GM18907 (cell line): ENCODE data around the gene GADD45B.
"Not testable (repeated sequence)": the region's sequence is repeated elsewhere in the genome, so short reads cannot be mapped to it uniquely, and the experiment has no call there.

Experiments
- ATAC-seq: cut with Tn5 transposase; IDR thresholded peaks from one replicate; pipeline ENCODE4 v1.9.1; 2021; ENCODE audit warnings: mild to moderate bottlenecking, moderate library complexity; ENCODE audit not compliant: unreplicated experiment

GADD45B gene

DNA sequence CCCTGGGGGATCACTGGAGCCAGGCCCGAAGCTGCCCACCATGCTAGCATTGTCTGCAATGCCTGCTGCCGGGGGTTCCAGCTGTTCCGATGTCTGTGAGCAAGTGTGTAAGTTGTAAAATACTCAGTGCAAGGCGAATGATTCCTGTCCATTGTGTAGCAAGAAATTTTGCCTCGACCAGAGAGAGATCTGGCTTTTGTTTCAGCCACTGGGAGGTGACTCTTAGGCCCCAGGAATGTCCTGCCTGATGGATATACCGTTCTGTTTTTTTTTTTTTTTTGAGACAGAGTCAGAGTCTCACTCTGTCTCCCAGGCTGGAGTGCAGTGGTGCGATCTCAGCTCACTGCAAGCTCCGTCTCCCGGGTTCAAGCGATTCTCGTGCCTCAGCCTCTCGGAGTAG is 7.3 kb upstream of the GADD45B start:
- ATAC-seq: no peak

DNA sequence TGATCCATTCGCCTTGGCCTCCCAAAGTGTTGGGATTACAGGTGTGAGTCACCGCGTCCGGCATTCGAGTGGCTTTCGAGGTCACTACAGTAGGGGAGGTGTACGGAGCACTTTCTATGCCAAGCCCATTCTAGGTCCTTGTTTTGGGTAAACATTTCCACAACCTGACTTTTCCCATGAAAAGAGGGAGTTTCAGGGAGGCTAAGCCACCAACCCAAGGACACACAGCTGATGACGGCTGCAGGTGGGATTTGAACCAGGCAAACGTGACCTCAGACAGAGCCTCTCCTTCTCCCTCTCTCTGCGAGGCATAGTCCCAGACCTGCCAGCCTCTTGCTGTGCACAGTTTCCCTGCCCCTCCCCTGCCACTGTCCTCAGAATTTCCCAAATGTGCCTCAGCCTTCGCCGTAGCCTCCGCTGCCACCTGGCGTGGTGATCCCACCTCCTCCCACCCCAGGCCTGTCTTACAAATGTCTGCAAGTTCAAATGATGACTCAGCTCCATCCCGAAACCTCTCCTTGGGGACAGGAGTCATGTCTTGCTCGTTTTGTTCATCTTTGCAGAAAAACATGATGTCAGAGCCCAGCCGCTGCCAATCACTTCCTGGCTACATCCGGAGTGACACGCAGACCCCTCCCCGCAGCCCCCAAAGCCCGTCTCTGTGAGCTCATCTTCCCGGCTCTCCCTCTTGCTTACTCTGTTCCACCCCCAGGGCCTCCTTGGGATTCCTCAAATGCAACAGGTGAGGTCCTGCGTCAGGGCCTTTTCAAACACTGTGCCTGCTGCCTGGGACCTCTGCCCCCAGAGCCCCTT is 6.6 kb upstream of the GADD45B start:
- ATAC-seq: no peak

DNA sequence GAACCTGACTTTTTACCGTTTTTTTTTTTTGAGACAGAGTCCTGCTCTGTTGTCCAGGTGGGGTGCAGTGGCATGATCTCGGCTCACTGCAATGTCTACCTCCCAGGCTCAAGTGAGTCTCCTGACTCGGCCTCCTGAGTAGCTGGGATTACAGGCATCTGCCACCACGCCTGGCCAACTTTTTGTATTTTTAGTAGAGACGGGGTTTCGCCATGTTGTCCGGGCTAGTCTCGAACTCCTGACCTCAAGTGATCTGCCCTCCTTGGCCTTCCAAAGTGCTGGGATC is 6.1 kb upstream of the GADD45B start:
- ATAC-seq: not testable (repeated sequence)

DNA sequence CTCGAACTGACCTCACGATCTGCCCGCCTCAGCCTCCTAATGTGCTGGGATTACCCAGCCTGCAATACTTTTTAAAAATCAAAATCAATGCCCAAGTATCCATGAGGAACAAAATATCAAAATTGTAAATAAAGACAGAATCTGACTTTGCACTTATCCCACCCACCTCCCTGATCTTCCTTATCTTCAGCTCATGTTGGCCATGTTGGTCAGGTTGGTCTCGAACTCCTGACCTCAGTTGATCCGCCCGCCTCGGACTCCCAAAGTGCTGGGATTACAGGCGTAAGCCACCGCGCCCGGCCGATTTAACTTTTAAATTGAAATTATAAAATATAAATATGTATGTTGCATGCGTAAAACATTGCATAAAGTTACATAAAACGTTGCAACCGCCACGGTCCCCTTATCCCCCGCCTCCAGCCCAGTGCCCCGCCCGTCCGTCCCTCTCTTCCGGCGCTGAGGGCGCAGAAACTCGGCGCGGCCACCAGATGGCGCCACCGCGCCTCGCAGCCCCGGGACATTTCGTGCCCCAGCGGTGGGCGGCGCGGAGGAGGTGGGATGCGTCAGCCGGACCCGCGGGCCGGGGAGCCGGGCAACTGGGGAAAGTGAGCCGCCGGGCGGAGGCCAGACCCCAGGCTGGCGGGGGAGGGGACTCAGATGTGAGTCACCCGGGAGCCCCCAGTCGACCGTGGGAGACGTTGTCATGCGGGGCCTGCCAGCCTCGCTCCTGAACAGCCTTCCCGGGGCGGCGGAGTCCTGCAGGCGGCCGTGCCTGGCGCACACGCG is 1.5 kb upstream of the GADD45B start:
- peak; percentile 34 for ATAC-seq

DNA sequence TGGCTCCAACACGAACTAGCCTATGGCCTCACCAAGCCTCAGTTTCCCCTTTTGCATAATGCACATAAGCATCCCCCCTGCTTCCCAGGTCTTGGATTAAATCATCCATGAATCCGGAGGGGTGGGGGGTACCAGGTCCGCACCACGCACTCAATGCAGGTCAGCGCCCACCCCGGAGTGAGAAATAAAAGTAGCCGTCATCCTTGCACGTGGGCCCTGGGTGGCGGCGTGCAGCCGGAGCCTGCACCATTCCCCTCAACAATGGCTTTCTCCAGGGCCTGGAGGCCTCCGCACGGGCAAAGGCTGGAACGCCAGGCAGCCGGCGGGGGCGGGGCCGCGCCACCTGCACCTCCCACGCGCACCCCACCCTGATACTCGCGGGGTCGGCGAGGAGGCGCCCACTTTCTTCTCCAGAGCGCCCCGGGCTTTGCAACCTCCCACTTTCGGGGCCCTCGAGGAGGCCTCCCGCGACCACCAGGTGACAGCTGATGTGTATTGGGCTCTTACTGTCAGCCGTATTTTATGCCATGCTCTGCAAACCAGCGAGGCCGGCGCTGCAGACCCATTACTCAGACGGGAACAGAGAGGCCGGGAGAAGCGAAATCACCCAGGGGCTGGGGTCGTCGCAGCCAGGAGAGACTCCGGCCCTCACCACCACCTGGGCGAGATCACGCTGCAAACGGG is 767 bp upstream of the GADD45B start:
- peak; percentile 10 for ATAC-seq

DNA sequence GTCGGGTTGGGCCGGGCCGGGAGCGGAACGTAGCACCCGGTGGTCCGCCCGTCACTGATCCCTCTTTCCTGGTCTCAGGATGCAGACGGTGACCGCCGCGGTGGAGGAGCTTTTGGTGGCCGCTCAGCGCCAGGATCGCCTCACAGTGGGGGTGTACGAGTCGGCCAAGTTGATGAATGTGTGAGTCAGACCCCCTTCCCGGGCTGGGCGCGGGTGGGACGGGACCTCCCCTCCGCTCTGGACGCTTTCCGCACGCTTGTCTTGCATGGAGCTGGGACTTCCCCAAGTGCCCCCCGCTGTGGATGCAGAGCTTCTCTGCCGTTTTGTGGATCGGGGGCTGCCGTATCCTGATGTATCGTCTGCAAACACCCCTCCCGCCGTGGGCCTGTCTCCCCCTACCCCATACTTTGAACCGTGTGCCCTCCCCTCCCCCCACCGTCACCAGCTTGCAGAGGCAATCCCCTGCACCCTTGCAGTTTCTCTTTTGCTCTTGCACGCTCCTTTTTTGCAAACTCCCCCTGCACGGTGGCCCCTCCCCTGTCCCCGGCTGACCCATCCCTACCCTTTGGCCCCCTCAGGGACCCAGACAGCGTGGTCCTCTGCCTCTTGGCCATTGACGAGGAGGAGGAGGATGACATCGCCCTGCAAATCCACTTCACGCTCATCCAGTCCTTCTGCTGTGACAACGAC is 669 bp downstream of the GADD45B start:
- ATAC-seq: peak; percentile 2

DNA sequence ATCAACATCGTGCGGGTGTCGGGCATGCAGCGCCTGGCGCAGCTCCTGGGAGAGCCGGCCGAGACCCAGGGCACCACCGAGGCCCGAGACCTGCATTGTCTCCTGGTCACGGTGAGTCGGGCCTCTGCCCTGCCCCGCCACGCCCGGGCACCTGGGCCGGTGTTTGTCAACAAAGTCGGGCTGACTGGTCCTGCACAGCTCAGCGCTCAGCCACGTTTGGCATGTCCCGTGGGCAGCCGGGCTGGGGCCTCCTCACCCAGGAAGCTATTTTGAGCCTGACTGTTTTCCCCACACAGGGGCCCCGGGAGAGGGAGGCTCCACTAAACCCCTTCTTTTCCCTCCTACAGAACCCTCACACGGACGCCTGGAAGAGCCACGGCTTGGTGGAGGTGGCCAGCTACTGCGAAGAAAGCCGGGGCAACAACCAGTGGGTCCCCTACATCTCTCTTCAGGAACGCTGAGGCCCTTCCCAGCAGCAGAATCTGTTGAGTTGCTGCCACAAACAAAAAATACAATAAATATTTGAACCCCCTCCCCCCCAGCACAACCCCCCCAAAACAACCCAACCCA is 1.3 kb downstream of the GADD45B start:
- no peak for ATAC-seq

DNA sequence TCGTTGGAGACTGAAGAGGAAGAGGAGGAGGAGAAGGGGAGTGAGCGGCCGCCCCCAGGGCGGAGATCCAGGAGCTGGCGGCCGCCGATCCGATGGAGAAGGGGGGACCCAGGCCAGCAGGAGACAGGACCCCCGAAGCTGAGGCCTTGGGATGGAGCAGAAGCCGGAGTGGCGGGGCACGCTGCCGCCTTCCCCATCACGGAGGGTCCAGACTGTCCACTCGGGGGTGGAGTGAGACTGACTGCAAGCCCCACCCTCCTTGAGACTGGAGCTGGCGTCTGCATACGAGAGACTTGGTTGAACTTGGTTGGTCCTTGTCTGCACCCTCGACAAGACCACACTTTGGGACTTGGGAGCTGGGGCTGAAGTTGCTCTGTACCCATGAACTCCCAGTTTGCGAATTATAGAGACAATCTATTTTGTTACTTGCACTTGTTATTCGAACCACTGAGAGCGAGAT is 1.8 kb downstream of the GADD45B start:
- no peak for ATAC-seq

DNA sequence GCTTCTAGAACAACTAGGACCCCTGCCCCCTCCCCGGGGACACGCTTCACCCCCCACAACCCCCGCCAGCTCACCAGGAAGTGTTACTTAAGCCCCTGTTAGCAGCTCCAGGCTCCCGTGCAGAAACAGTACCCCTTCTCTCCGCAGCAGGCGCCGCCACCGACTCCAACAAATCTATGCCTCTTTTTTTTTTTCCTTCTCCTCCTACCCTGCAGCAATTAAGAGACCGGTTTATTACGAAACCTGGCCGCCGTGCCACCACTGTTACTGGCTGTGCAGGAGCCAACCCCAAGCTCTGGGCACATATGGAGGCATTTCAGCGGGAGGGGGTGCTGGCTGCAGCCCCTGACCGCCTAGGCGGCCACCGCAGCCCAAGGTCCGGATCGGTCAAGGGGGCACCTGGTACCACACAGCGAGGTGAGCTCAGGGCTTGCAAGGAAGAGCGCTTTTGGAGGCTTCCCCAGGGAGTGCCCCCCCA is 2.4 kb downstream of the GADD45B start:
- ATAC-seq: no peak

DNA sequence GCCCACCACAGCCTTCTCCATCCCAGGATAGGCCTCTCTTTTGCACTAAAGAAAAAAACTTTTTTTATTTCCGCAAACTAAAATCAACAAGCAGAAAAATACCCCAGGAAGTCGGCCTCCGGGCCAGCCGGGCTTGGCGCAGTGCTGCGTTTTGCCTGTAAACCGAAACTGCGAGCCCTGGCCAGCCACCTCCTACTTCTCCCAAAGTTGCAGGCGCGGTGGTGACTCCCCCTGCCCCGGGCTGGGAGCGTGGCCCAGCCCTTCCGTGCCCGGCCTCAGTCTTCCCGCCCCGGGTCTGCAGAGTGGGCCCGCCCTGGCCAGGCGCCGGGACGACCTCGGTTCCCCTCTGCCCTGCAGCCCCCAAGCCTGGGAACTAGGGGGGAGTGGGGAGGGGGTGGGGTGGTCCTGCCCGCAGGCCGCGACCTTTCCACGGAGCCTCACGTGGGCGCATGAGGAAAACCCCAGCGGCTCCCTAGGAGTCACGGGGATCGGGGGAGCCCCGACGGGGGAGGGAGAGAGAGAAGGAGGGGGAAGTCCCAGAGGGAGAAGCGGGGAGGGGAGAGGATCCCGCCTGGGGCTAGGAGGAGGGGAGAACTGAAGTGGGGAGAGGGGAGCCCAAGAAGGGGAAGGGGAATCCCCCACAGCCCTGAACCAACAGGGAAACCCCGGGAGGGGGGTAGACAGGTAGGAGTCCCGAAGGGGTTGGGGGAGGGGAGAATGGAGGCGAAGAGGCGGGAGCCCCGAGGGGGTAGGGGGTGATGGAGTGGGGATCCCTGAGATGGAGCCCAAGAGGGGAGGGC is 3.0 kb downstream of the GADD45B start:
- ATAC-seq: no peak

DNA sequence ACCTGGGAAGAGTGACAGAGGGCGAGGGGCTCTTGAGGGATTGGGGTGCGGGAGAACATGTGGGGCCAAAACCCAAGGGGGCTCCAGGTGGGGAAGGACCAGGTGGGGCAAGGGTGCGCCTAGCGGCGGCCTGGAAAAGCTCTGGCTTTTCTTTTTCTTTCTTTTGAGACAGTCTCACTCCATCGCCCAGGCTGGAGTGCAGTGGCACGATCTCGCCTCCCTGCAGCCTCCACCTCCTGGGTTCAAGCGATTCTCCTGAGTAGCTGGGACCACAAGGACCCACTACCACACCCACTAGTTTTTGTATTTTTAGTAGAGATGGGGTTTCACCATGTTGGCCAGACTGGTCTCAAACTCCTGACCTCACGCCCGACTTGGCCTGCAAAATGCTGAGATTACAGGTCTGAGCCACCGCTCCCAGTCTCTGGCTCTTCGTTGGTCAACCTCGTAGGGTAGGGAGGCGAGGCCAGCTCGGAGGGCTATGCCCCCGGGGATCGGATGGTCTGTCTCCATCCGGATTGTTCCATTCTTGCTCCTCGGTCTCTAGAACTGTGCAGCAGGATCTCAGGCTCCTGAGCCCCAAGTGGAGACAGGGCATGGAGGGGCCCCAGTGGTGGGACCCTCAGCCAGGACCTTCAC is 3.7 kb downstream of the GADD45B start:
- no peak for ATAC-seq

DNA sequence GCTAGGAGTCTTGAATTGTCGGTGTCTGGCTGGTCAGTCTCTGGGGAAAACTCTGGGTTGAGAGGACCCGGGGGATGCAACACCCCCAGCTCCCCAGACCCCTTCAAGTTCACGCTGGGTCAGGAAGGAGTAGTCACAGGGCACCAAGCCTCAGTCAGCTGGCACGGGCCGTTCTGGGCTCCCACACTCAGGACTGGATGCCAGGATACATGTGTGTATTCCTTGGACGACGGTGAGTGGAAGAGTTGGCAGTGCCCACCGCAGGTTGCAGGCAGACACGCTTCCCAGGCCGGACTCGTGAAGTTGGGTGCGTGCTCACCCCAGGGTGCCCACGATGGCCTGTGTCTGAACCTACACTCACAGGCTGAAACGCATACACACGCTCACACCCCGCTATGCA is 5.5 kb downstream of the GADD45B start:
- ATAC-seq: no peak

DNA sequence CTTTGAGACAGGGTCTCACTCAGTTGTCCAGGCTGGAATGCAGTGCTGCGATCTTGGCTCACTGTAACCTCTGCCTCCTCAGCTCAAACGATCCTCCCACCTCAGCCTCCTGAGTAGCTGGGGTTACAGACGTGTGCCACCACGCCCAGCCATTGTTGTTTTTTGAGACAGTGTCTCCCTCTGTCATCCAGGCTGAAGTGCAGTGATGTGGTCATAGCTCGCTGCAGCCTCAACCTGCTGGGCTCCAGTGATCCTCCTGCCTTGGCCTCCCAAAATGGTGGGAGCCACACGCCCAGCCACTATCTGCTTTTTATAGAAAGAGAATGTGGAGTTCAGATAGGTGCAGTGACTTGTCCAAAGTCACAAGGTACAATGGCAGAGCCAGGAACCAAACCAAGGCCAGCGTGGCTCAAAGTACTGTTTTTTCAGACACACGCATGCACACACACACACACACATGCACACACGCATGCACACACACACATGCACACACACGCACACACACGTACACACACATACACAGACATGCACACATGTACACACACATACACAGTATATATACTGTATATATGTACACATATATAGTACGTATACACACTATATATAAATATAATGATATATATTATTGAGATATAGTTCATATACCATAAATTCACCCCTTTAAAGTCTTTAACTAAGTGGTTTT is 6.6 kb downstream of the GADD45B start:
- ATAC-seq: no peak

DNA sequence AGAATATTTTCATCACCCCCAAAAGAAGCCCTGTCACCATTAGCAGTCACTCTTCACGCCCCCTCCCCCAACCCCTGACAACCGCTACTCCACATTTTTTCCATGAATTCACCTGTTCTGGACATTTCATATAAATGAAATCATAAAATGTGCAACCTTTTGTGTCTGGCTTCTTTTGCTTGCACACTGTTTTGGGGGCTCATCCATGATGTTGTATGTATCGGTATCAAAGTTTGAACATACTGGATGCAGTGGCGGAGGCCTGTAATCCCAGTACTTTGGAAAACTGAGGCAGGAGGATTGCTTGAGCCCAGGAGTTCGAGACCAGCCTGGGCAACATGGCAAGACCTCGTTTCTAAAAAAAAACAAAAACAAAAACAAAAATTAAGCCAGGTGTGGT is 7.2 kb downstream of the GADD45B start:
- no peak for ATAC-seq

DNA sequence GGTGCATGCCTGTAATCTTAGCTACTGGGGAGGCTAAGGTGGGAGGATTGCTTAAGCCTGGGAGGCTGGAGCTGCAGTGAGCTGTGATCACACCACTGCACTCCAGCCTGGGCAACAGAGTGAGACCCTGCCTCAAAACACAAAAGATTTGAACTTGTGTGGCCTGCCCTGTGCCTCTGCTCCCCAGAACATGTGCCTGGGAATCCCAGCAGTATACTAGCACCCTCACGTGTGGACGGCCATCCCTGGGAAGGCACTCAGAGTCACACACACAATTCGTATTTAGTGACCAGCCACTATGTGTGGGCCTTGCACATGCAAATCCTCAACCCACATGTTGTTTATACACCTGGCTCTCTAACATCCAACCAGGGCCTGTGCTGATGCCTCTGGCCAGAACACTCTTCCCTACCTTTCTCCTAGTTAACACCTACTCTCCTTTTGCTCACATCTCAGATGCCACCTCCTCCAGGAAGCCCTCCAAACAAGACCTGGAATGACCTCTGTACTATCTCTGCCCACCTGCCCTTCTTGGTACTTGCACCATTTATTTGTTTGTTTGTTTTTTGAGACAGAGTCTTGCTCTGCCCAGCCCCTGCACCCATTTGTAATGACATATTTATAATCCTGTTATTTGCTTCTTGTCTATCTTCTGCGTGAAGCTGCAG is 7.7 kb downstream of the GADD45B start:
- no peak for ATAC-seq

DNA sequence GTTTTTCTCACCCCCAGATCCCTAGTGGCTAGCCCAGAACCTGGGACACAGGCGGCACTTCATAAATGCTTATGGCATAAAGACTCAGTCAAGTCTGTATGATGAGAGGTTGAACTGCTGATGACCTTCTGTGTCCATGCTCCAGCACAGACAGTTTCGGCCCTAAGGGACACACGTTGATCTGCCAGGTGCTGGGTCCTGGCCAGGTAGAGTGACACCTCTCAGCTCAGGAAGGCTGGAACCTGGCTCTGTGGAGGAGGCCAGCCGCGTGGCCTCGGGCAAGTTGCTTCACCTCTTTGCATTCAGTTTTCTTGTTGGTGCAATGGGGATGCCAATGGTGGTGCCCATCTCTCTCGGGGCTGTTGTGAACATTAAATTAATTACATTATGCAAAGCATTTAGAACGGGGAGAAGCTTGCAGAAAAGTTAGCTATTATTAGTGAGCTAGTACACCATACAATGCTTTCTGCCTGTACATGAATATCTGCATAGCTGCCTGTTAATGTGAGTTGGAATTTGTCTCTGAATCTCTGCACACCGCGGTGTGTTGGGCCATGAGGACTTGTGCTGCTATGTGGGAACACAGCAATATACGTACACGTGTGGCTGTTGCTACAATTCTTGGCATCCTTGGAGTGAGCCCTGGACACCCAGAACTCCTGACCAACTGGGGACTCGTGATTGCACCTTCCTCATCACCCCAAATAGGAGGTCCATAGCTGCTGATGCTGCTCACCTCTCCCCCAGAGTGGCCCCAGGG is 8.4 kb downstream of the GADD45B start:
- no peak for ATAC-seq

DNA sequence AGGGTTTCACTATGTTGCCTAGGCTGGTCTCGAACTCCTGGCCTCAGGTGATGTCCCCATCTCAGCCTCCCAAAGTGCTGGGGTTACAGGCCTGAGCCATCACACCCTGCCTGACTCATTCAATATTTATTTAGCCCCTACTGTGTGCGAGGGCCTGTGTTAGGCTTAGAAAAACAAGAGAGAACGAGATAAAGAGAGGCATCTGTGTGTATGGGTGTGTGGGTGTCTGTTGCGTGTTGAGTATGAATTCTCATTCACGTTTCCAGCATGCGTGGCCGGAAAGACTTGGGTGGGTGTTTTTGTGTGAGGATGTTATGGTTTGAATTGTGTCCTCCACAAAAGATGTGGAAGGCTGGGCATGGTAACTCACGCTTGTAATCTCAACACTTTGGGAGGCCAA is 9.5 kb downstream of the GADD45B start:
- ATAC-seq: no peak

DNA sequence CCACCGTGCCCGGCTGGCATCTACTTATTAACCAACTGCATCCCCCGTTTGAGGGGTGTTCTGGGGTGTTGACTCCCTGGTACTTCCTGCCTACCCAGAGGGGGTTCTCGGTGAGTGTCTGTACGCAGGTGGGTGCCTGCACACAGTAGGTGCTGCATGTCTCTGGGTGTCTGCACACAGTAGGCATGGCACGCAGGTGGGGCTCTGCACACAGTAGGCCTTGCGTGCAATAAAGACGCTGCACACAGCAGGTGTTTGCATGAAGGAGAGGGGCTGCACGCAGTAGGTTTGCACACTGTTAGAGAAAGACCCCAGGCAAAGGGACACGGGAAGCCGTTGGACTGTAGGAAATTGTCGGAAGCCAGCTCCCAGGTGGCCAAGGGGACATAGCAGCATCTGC is 11.2 kb downstream of the GADD45B start:
- no peak for ATAC-seq
